GM19023 (cell line): ENCODE measurements around the gene OR4C13.
"Not testable (repeated sequence)": the region's sequence is repeated elsewhere in the genome, so short reads cannot be mapped to it uniquely, and the experiment has no call there.

Experiments
- ATAC-seq: cut with Tn5 transposase; IDR thresholded peaks from one replicate; pipeline ENCODE4 v1.9.1; 2021; ENCODE audit warnings: mild to moderate bottlenecking, moderate library complexity; ENCODE audit not compliant: unreplicated experiment

The OR4C13 gene

DNA sequence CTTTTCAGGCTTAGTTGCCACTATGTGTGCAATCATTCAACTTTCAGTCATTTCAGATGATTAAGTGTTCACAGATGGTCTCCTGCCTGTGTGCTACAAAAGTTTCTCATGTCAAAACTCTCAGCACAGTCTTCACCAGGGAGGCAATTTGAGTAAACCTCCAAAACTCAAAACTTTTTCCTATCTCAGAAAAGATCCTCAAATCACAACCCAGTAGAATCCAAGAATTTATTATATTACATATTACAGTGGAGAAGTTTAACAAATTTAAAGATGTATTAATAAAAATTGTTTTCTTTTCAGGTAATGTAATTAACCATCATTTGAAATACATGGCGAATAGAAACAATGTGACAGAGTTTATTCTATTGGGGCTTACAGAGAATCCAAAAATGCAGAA lies at the start of gene OR4C13:
Gene OR4C13 (plus strand): TSS at position 301 of the 400 bp plus-strand sequence. CDS start 32 bp downstream, at position 333.
- no peak for ATAC-seq

DNA sequence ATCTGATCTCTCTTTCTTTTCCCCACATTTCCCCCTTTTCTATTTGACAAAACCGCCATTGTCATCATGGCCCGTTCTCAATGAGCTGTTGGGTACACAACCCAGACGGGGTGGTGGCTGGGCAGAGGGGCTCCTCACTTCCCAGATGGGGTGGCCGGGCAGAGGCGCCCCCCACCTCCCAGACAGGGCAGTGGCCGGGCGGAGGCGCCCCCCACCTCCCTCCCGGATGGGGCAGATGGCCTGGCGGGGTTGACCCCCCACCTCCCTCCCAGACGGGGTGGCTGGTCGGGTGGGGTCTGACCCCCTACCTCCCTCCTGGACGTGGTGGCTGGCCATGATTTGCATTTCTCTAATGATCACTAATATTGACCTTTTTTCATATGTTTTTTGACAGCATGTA lies 40.7 kb upstream of the OR4C13 start:
- not testable (repeated sequence) for ATAC-seq

DNA sequence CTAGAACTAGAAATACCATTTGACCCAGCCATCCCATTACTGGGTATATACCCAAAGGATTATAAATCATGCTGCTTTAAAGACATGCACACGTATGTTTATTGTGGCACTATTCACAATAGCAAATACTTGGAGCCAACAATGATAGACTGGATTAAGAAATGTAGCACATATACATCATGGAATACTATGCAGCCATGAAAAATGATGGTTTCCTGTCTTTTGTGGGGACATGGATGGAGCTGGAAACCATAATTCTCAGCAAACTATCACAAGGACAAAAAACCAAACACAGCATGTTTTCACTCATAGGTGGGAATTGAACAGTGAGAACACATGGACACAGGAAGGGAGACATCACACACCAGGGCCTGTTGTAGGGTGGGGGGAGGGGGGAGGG lies 3.5 kb upstream of the OR4C13 start:
- not testable (repeated sequence) for ATAC-seq

DNA sequence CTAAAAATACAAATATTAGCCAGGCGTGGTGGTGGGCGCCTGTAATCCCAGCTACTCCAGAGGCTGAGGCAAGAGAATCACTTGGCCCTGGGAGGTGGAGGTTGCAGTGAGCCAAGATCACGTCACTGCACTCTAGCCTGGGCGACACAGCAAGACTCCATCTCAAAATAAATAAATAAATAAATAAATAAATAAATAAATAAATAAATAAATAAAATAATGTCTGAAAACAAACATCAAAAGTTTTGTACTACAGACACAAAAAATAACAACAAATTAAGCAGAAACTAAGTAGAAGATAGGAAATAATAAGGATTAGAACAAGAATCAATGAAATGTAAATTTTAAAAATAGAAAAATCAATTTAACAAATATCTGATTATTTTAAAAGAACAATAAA lies 21.2 kb downstream of the OR4C13 start:
- ATAC-seq = not testable (repeated sequence)

DNA sequence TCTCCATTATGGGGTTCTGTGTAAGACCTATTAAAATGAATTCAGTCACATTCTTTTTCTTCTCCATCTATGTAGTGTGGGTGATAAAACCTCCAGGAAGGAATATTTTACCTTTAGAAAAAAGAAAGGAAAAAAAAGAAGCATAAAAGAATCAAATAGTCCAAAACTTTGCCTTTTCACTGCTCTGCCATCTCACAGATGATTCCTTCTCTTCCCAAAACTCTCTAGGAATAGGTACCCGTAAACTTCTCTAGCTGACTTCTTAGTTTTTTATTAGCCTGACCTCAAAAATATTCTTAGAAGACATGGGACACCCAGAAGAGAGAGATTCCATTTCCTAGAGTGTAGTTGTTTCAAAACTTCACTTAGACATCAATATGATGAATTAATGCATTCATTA lies 30.2 kb downstream of the OR4C13 start, which contains the start of gene OR4C12:
Gene OR4C12 (minus strand): TSS at position 101 of the 400 bp plus-strand sequence. CDS start 34 bp downstream, at position 67.
- ATAC-seq = not testable (repeated sequence)

DNA sequence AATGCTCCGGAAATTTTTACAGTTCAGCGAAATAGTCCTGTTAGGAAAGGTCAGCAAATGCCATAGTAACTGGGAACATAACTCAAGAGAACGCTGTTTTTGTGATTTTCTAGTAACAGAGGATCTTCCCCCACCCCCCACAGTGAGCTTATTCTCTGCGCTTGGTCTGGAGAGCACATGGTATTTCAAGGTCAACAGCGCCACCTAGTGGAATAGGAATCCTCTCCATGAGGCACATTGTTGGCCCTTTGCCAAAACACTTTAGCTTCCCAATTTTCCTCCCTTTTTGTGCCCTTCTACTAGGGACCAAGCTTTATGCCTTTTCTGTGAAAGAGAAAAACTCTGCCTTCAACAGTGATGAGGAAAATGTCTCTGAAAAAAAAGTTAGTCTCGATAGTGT lies 43.4 kb downstream of the OR4C13 start:
- ATAC-seq = no peak
